Renal cortical epithelial cell (primary cell): ENCODE data around the gene L3MBTL4. TPM values are rescaled to one million over a fixed set of nuclear protein-coding genes. Genes with fewer than 3 reads are reported as not detected.
A peak's percentile ranks its signal among the peaks of the same experiment; 100 is the strongest.
"Not testable (repeated sequence)": the region's sequence is repeated elsewhere in the genome, so short reads cannot be mapped to it uniquely, and the experiment has no call there.

Experiments used
- DNase-seq: peaks from one replicate; pipeline ENCODE4 v3.0.0-alpha.2; 2011; ENCODE audit warnings: low read depth
- total RNA-seq: library from RNA; depleted of rRNA; stranded (reverse); fragments of >200 nt; gene quantifications from 2 replicates; pipeline ENCODE4 v1.2.3, GENCODE V29; 2014

L3MBTL4 gene
- total RNA-seq, 1 donor from 2014 or later = 2.2 TPM

- DNase-seq = peak; percentile 62
Measured at GRCh38 chr18:6406910-6407470, 7.7 kb downstream of the L3MBTL4 start.

- peak; percentile 82 for DNase-seq
Measured at GRCh38 chr18:6406075-6406909, 8.4 kb downstream of the L3MBTL4 start.

- DNase-seq = peak; percentile 66
Measured at GRCh38 chr18:6405237-6406074, 9.3 kb downstream of the L3MBTL4 start.

GRCh38 chr18:6404834-6405233 lies 9.9 kb downstream of the L3MBTL4 start:
- DNase-seq = no peak

- no peak for DNase-seq
Measured at GRCh38 chr18:6401687-6402086, 13.0 kb downstream of the L3MBTL4 start.

GRCh38 chr18:6399776-6400175 lies 14.9 kb downstream of the L3MBTL4 start:
- DNase-seq = no peak

- no peak for DNase-seq
Measured at GRCh38 chr18:6397931-6398566, 16.7 kb downstream of the L3MBTL4 start.

GRCh38 chr18:6396847-6397246 lies 17.9 kb downstream of the L3MBTL4 start:
- DNase-seq = no peak

- DNase-seq = peak; percentile 27
Measured at GRCh38 chr18:6396276-6396675, 18.4 kb downstream of the L3MBTL4 start.

- DNase-seq = no peak
Measured at GRCh38 chr18:6389005-6389404, 25.7 kb downstream of the L3MBTL4 start.

- no peak for DNase-seq
Measured at GRCh38 chr18:6382963-6383362, 31.7 kb downstream of the L3MBTL4 start.

- not testable (repeated sequence) for DNase-seq
Measured at GRCh38 chr18:6377473-6377872, 37.2 kb downstream of the L3MBTL4 start.

GRCh38 chr18:6376433-6377229 lies 38.1 kb downstream of the L3MBTL4 start:
- peak; percentile 11 for DNase-seq

- no peak for DNase-seq
Measured at GRCh38 chr18:6374935-6375529, 39.7 kb downstream of the L3MBTL4 start.

- no peak for DNase-seq
Measured at GRCh38 chr18:6374340-6374739, 40.4 kb downstream of the L3MBTL4 start.

GRCh38 chr18:6373187-6373586 lies 41.5 kb downstream of the L3MBTL4 start:
- no peak for DNase-seq

- peak; percentile 79 for DNase-seq
Measured at GRCh38 chr18:6370886-6371635, 43.6 kb downstream of the L3MBTL4 start.

- DNase-seq = no peak
Measured at GRCh38 chr18:6370410-6370809, 44.3 kb downstream of the L3MBTL4 start.

- peak; percentile 9 for DNase-seq
Measured at GRCh38 chr18:6368017-6368416, 46.7 kb downstream of the L3MBTL4 start.

GRCh38 chr18:6367208-6367607 lies 47.5 kb downstream of the L3MBTL4 start:
- DNase-seq = no peak
